ENCODE results near the gene ARVCF. TPM values are rescaled to one million over a fixed set of nuclear protein-coding genes. Genes with fewer than 3 reads are reported as not detected.

ARVCF gene
- total and polyA plus RNA-seq, 2 donors (not counting 3 experiments of a cell fraction or from before 2014, with no cell fraction given), result 81.3 to 105 TPM

DNA sequence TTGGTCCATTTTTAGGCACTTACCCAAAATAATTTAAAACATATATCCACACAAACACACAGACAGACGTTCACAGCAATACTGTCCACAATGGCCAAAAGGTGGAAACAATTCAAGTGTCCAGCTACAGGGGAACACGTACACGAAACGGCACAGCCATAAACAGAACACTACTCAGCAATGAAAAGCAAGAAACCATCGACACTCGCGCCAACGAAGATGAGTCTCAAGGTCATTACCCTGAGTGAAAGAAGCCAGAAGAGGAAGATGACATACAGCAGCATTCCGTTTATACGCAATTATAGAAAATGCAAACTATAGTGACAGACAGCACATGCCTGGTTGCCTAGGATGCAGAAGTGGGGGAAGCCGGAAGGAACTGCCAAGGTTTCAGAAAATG is 88.4 kb downstream of the ARVCF start:
- DNase-seq (ENCODE audit: low read depth, low spot score), result no peak
- Histone ChIP-seq H3K4me3 (replicated peaks in 1 of 3; ENCODE audit: insufficient read depth in 1 of 3, low read depth in 1 of 3, low read length in 3 of 3) (no peak overlapping the region), H4K20me1 (replicated peaks; ENCODE audit: control insufficient read depth, extremely low read depth, insufficient read depth, low read length) (no peaks in the 10 kb centered on the region), H2AFZ (ENCODE audit: low read depth, low read length) (no peak overlapping the region), H3K4me2 (ENCODE audit: insufficient read depth, low read length) (no peak overlapping the region), H3K4me1 (ENCODE audit: control insufficient read depth, extremely low read depth, insufficient read depth, low read length) (no peaks in the 10 kb centered on the region), H3K9me1 (replicated peaks; ENCODE audit: control insufficient read depth, extremely low read depth, insufficient read depth, low read length) (no peaks in the 10 kb centered on the region), H3K27ac (ENCODE audit: insufficient read depth, low read depth, low read length) (no peak overlapping the region), H3K9ac (replicated peaks; ENCODE audit: extremely low read depth, insufficient read depth, low read length) (no peak overlapping the region), H3K27me3 (ENCODE audit: control insufficient read depth in 2 of 2, insufficient read depth in 2 of 2, low read length in 2 of 2) (no peaks in the 10 kb centered on the region), H3K36me3 (ENCODE audit: control insufficient read depth in 2 of 2, extremely low read depth in 1 of 2, insufficient read depth in 2 of 2, low read length in 2 of 2) (peaks cover 0 to 7% of the 10 kb centered on the region in 2 experiments), H3K9me3 (replicated peaks; ENCODE audit: control insufficient read depth, insufficient read depth, low read length) (no peaks in the 10 kb centered on the region), H3K79me2 (ENCODE audit: control insufficient read depth, insufficient read depth, low read length) (no peaks in the 10 kb centered on the region)
- no peak for FAIRE-seq
- dilution Hi-C loops (cut with MboI; ENCODE audit: extremely low pct_ligation_motif_present, low sequenced_read_pairs) (no loop called here), intact Hi-C loops (cut with micrococcal nuclease) (no loop called here)
- POLR2A ChIA-PET, result no interaction called here
- CTCF ChIA-PET, result no interaction called here
- TF ChIP-seq MYC (IDR thresholded peaks at IDR 0.05; ENCODE audit: low read depth, low read length) (no peak), GATA2 (IDR thresholded peaks at IDR 0.05; ENCODE audit: insufficient read depth, insufficient read length, low read depth, low read length) (no peak), EZH2 (IDR thresholded peaks at IDR 0.05; ENCODE audit: borderline replicate concordance, low read depth, low read length, severe bottlenecking) (no peak), FOS (IDR thresholded peaks at IDR 0.05; ENCODE audit: borderline replicate concordance, insufficient read depth, low read length) (no peak), POLR2A (IDR thresholded peaks at IDR 0.05; ENCODE audit: low read depth, low read length) (no peak), JUN (IDR thresholded peaks at IDR 0.05; ENCODE audit: borderline replicate concordance, insufficient read depth, insufficient read length, low read depth) (no peak), POLR2AphosphoS5 (IDR thresholded peaks at IDR 0.05; ENCODE audit: insufficient read depth, low read depth, low read length) (no peak)
- TF ChIP-seq, protein P1, sequence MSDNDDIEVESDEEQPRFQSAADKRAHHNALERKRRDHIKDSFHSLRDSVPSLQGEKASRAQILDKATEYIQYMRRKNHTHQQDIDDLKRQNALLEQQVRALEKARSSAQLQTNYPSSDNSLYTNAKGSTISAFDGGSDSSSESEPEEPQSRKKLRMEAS (IDR thresholded peaks at IDR 0.05; ENCODE audit: insufficient read depth, insufficient read length), result no peak
- TF ChIP-seq, protein P2, sequence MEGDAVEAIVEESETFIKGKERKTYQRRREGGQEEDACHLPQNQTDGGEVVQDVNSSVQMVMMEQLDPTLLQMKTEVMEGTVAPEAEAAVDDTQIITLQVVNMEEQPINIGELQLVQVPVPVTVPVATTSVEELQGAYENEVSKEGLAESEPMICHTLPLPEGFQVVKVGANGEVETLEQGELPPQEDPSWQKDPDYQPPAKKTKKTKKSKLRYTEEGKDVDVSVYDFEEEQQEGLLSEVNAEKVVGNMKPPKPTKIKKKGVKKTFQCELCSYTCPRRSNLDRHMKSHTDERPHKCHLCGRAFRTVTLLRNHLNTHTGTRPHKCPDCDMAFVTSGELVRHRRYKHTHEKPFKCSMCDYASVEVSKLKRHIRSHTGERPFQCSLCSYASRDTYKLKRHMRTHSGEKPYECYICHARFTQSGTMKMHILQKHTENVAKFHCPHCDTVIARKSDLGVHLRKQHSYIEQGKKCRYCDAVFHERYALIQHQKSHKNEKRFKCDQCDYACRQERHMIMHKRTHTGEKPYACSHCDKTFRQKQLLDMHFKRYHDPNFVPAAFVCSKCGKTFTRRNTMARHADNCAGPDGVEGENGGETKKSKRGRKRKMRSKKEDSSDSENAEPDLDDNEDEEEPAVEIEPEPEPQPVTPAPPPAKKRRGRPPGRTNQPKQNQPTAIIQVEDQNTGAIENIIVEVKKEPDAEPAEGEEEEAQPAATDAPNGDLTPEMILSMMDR (IDR thresholded peaks at IDR 0.05; ENCODE audit: extremely low read depth in 1 of 2, insufficient read depth in 1 of 2, low read depth in 1 of 2, low read length in 2 of 2), result no peak
- BruUV-seq (replicated peaks), result TSS peak; percentile 4

Measured in endothelial cell of umbilical vein (primary cell).